ENCODE results near the gene HCN4. TPM values are rescaled to one million over a fixed set of nuclear protein-coding genes. Genes with fewer than 3 reads are reported as not detected.
"Not testable (repeated sequence)": the region's sequence is repeated elsewhere in the genome, so short reads cannot be mapped to it uniquely, and the experiment has no call there.

The HCN4 gene
- total RNA-seq, 2 donors from 2014 or later: not detected

GRCh38 chr15:73318463-73319351 lies 50.1 kb downstream of the HCN4 start:
- DNase-seq (ENCODE audit: low spot score): peak; percentile 79
- intact Hi-C loops (cut with DNase I): no loop called here

- peak; percentile 54 for DNase-seq (ENCODE audit: low spot score)
- intact Hi-C loops (cut with DNase I): no loop called here
Observed at GRCh38 chr15:73317651-73318462, 50.9 kb downstream of the HCN4 start.

GRCh38 chr15:73313861-73314260 lies 54.9 kb downstream of the HCN4 start:
- intact Hi-C loops (cut with DNase I): no loop called here
- DNase-seq (ENCODE audit: low spot score): no peak

- DNase-seq (ENCODE audit: low spot score): no peak
- intact Hi-C loops (cut with DNase I): no loop called here
Observed at GRCh38 chr15:73308305-73308704, 60.5 kb downstream of the HCN4 start.

GRCh38 chr15:73305331-73306211 lies 63.2 kb downstream of the HCN4 start:
- DNase-seq (ENCODE audit: low spot score): no peak
- intact Hi-C loops (cut with DNase I): no loop called here

GRCh38 chr15:73303636-73304035 lies 65.1 kb downstream of the HCN4 start:
- intact Hi-C loops (cut with DNase I): no loop called here
- no peak for DNase-seq (ENCODE audit: low spot score)

GRCh38 chr15:73300286-73300685 lies 68.5 kb downstream of the HCN4 start:
- intact Hi-C loops (cut with DNase I); DNase-seq (ENCODE audit: low spot score): not testable (repeated sequence)

GRCh38 chr15:73298522-73299245 lies 70.1 kb downstream of the HCN4 start:
- DNase-seq (ENCODE audit: low spot score): no peak
- intact Hi-C loops (cut with DNase I): no loop called here

- DNase-seq (ENCODE audit: low spot score): no peak
- intact Hi-C loops (cut with DNase I): no loop called here
Observed at GRCh38 chr15:73296609-73297353, 72.0 kb downstream of the HCN4 start.

GRCh38 chr15:73295630-73296286 lies 73.0 kb downstream of the HCN4 start:
- no peak for DNase-seq (ENCODE audit: low spot score)
- intact Hi-C loops (cut with DNase I): no loop called here

GRCh38 chr15:73293773-73294172 lies 75.0 kb downstream of the HCN4 start:
- DNase-seq (ENCODE audit: low spot score): no peak
- intact Hi-C loops (cut with DNase I): no loop called here

- intact Hi-C loops (cut with DNase I): no loop called here
- DNase-seq (ENCODE audit: low spot score): no peak
Observed at GRCh38 chr15:73291441-73291840, 77.3 kb downstream of the HCN4 start.

- no peak for DNase-seq (ENCODE audit: low spot score)
- intact Hi-C loops (cut with DNase I): no loop called here
Observed at GRCh38 chr15:73287019-73287418, 81.7 kb downstream of the HCN4 start.

GRCh38 chr15:73286311-73286710 lies 82.4 kb downstream of the HCN4 start:
- intact Hi-C loops (cut with DNase I): no loop called here
- DNase-seq (ENCODE audit: low spot score): no peak

- intact Hi-C loops (cut with DNase I): no loop called here
Observed at GRCh38 chr15:73284090-73284716, 84.6 kb downstream of the HCN4 start.

GRCh38 chr15:73283366-73283962 lies 85.3 kb downstream of the HCN4 start:
- intact Hi-C loops (cut with DNase I): no loop called here
- DNase-seq (ENCODE audit: low spot score): no peak

More at GRCh38 chr15:73284090-73284716, 84.6 kb downstream of the HCN4 start:
- no peak for DNase-seq (ENCODE audit: low spot score)
